HepG2 (cell line): Measurements from ENCODE around the gene BICRA. TPM values are rescaled to one million over a fixed set of nuclear protein-coding genes. Genes with fewer than 3 reads are reported as not detected.

Source experiments
- BRCA1 ChIP-seq: sonication (generic); formaldehyde crosslinking; IDR thresholded peaks from 2 replicates; pipeline ENCODE4 v1.4.0; 2020; ENCODE audit warnings: missing genetic modification reagents
- CBX5 ChIP-seq: sonication (generic); formaldehyde crosslinking; IDR thresholded peaks from 2 replicates; pipeline ENCODE4 v1.4.0; 2020; ENCODE audit warnings: missing genetic modification reagents, borderline replicate concordance
- CREM ChIP-seq, 2 experiments: sonication (generic) in 1 of 2; formaldehyde crosslinking in 1 of 2; IDR thresholded peaks; 2 replicates each; pipeline versions ENCODE4 v1.4.0 to v1.6.1; 2016 to 2020; ENCODE audit warnings: antibody characterized with exemption in 1 of 2, mild to moderate bottlenecking in 1 of 2, missing genetic modification reagents in 1 of 2
- KAT7 ChIP-seq: IDR thresholded peaks from 2 replicates; pipeline ENCODE4 v1.6.1; 2018; ENCODE audit warnings: borderline replicate concordance, missing compliant biosample characterization
- POGK ChIP-seq: sonication (generic); formaldehyde crosslinking; conservative IDR thresholded peaks from 2 replicates; pipeline ENCODE4 v1.8.0; 2022; ENCODE audit warnings: mild to moderate bottlenecking, moderate library complexity, missing genetic modification reagents
- RBM22 ChIP-seq: fragments of 200-400 bp; formaldehyde crosslinking; optimal IDR thresholded peaks from 2 replicates; pipeline ENCODE3; 2017; ENCODE audit warnings: mild to moderate bottlenecking, low read length, moderate library complexity
- TFE3 ChIP-seq: IDR thresholded peaks from 2 replicates; pipeline ENCODE4 v1.6.1; 2016
- UBTF ChIP-seq: sonication (generic); formaldehyde crosslinking; IDR thresholded peaks from 2 replicates; pipeline ENCODE4 v1.4.0; 2020; ENCODE audit warnings: mild to moderate bottlenecking, missing genetic modification reagents
- USF2 ChIP-seq, 2 experiments: sonication (generic) in 1 of 2; formaldehyde crosslinking in 1 of 2; IDR thresholded peaks; 2 replicates each; pipeline versions ENCODE4 v1.5.1 to v1.6.1; 2011 to 2020; ENCODE audit warnings: borderline replicate concordance in 1 of 2, low read depth in 1 of 2, low read length in 1 of 2, mild to moderate bottlenecking in 1 of 2, missing genetic modification reagents in 1 of 2, moderate library complexity in 1 of 2
- ZNF136 ChIP-seq: sonication (generic); formaldehyde crosslinking; IDR thresholded peaks from 2 replicates; pipeline ENCODE4 v1.8.1; 2022; ENCODE audit warnings: low read depth, mild to moderate bottlenecking, moderate library complexity, missing genetic modification reagents
- ZNF510 ChIP-seq: sonication (generic); formaldehyde crosslinking; IDR thresholded peaks from 2 replicates; pipeline ENCODE4 v1.4.0; 2020; ENCODE audit warnings: low read depth, mild to moderate bottlenecking, missing genetic modification reagents
- ZNF713 ChIP-seq: sonication (generic); formaldehyde crosslinking; IDR thresholded peaks from 2 replicates; pipeline ENCODE4 v1.4.0; 2020; ENCODE audit warnings: mild to moderate bottlenecking, missing genetic modification reagents
- polyA plus RNA-seq, 8 experiments: library from polyadenylated mRNA; depleted of rRNA in 3 of 8; stranded (reverse) in 7 of 8; unstranded in 1 of 8; fragments of >200 nt; fragmentation: Illumina TruSeq in 4 of 8; extraction: Trizol in 4 of 8; gene quantifications; 2 replicates each; pipeline versions ENCODE4 v1.2.1 to v1.2.3, GENCODE V29; 2011 to 2016; ENCODE audit warnings: low read depth in 4 of 8, missing spikeins in 1 of 8, mixed read lengths in 1 of 8; ENCODE audit not compliant: insufficient read depth in 1 of 8
- total RNA-seq, 5 experiments: library from RNA; depleted of rRNA; stranded (reverse); fragments of >200 nt; fragmentation: Illumina TruSeq; extraction: Trizol; gene quantifications; 2 replicates each; pipeline ENCODE4 v1.2.3, GENCODE V29; 2016; ENCODE audit warnings: low read depth in 1 of 5
- TF ChIP-seq, protein P1 (sequence below): sonication (generic); formaldehyde crosslinking; IDR thresholded peaks from 2 replicates; pipeline ENCODE4 v1.4.0; 2020; ENCODE audit warnings: missing genetic modification reagents

The BICRA gene
- total and polyA plus RNA-seq, 2 of the 13 experiments (the other 11 are each of a cell fraction or from before 2014, with no cell fraction given): 0.55 to 0.71 TPM

GRCh38 chr19:47745010-47745901 lies 136.3 kb downstream of the BICRA start, which contains the start of gene NOP53 (continued):
- TF ChIP-seq, protein P1, sequence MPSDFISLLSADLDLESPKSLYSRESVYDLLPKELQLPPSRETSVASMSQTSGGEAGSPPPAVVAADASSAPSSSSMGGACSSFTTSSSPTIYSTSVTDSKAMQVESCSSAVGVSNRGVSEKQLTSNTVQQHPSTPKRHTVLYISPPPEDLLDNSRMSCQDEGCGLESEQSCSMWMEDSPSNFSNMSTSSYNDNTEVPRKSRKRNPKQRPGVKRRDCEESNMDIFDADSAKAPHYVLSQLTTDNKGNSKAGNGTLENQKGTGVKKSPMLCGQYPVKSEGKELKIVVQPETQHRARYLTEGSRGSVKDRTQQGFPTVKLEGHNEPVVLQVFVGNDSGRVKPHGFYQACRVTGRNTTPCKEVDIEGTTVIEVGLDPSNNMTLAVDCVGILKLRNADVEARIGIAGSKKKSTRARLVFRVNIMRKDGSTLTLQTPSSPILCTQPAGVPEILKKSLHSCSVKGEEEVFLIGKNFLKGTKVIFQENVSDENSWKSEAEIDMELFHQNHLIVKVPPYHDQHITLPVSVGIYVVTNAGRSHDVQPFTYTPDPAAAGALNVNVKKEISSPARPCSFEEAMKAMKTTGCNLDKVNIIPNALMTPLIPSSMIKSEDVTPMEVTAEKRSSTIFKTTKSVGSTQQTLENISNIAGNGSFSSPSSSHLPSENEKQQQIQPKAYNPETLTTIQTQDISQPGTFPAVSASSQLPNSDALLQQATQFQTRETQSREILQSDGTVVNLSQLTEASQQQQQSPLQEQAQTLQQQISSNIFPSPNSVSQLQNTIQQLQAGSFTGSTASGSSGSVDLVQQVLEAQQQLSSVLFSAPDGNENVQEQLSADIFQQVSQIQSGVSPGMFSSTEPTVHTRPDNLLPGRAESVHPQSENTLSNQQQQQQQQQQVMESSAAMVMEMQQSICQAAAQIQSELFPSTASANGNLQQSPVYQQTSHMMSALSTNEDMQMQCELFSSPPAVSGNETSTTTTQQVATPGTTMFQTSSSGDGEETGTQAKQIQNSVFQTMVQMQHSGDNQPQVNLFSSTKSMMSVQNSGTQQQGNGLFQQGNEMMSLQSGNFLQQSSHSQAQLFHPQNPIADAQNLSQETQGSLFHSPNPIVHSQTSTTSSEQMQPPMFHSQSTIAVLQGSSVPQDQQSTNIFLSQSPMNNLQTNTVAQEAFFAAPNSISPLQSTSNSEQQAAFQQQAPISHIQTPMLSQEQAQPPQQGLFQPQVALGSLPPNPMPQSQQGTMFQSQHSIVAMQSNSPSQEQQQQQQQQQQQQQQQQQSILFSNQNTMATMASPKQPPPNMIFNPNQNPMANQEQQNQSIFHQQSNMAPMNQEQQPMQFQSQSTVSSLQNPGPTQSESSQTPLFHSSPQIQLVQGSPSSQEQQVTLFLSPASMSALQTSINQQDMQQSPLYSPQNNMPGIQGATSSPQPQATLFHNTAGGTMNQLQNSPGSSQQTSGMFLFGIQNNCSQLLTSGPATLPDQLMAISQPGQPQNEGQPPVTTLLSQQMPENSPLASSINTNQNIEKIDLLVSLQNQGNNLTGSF: no peak
- TF ChIP-seq ZNF136: peak; percentile 50; the same call in 1 of the 2 replicates
- peak; percentile 37; the same call in 1 of the 2 replicates for TF ChIP-seq ZNF510 (CRISPR knock-in tag)
- TF ChIP-seq POGK: 0 out of 2 replicates have a peak, but pooled peaks have one; percentile 55
- TF ChIP-seq USF2 (IDR thresholded peaks at IDR 0.05; ENCODE audit: low read depth, low read length): no peak
- TF ChIP-seq USF2 (CRISPR knock-in tag; IDR thresholded peaks at IDR 0.05; ENCODE audit: borderline replicate concordance): no peak
- TF ChIP-seq KAT7 (CRISPR knock-in tag): peak; percentile 57; the same call in 1 of the 2 replicates
- TF ChIP-seq TFE3 (CRISPR knock-in tag): no peak
- peak; percentile 98 for TF ChIP-seq CREM (IDR thresholded peaks at IDR 0.05)
- TF ChIP-seq CREM (CRISPR knock-in tag; IDR thresholded peaks at IDR 0.05): no peak
- TF ChIP-seq ZNF713: no peak
- peak; percentile 45; the same call in 1 of the 2 replicates for TF ChIP-seq CBX5 (CRISPR knock-in tag)
- TF ChIP-seq RBM22: peak; percentile 44
- TF ChIP-seq UBTF (CRISPR knock-in tag): no peak; the same call in 1 of the 2 replicates
- TF ChIP-seq BRCA1 (CRISPR knock-in tag): no peak
